HepG2 (cell line): ENCODE data around the gene NCBP3. TPM values are rescaled to one million over a fixed set of nuclear protein-coding genes. Genes with fewer than 3 reads are reported as not detected.
A peak's percentile ranks its signal among the peaks of the same experiment; 100 is the strongest.

ENCODE experiments used
- AKNA ChIP-seq: sonication (generic); formaldehyde crosslinking; IDR thresholded peaks from 2 replicates; pipeline ENCODE4 v1.4.0; 2020; ENCODE audit warnings: missing genetic modification reagents, borderline replicate concordance
- ARNTL ChIP-seq: sonication (generic); formaldehyde crosslinking; IDR thresholded peaks from 2 replicates; pipeline ENCODE4 v1.4.0; 2020; ENCODE audit warnings: mild to moderate bottlenecking, missing genetic modification reagents
- CBX1 ChIP-seq: IDR thresholded peaks from one replicate; pipeline ENCODE4 v1.6.1; 2016; ENCODE audit warnings: antibody characterized with exemption, low read depth
- CREM ChIP-seq, 2 experiments: sonication (generic) in 1 of 2; formaldehyde crosslinking in 1 of 2; IDR thresholded peaks; 2 replicates each; pipeline versions ENCODE4 v1.4.0 to v1.6.1; 2016 to 2020; ENCODE audit warnings: antibody characterized with exemption in 1 of 2, mild to moderate bottlenecking in 1 of 2, missing genetic modification reagents in 1 of 2
- FOSL2 ChIP-seq: sonication (generic); formaldehyde crosslinking; IDR thresholded peaks from 2 replicates; pipeline ENCODE4 v1.4.0; 2020; ENCODE audit warnings: missing genetic modification reagents
- FOXJ3 ChIP-seq: sonication (generic); formaldehyde crosslinking; IDR thresholded peaks from 2 replicates; pipeline ENCODE4 v1.4.0; 2020; ENCODE audit warnings: missing genetic modification reagents, mild to moderate bottlenecking, borderline replicate concordance
- FOXK1 ChIP-seq: sonication (generic); formaldehyde crosslinking; IDR thresholded peaks from 2 replicates; pipeline ENCODE4 v1.4.0; 2020; ENCODE audit warnings: low read depth, missing genetic modification reagents, borderline replicate concordance
- HDAC6 ChIP-seq: fragments of 200-600 bp; sonication (generic); IDR thresholded peaks from 2 replicates; pipeline ENCODE4 v1.7.0; 2017; ENCODE audit warnings: mild to moderate bottlenecking, antibody characterized with exemption, low read length, low read depth
- IKZF5 ChIP-seq: IDR thresholded peaks from 2 replicates; pipeline ENCODE4 v1.6.1; 2018; ENCODE audit warnings: missing genetic modification reagents, mild to moderate bottlenecking, missing compliant biosample characterization
- MEF2D ChIP-seq: sonication (generic); formaldehyde crosslinking; IDR thresholded peaks from 2 replicates; pipeline ENCODE4 v1.5.1; 2020; ENCODE audit warnings: mild to moderate bottlenecking, missing genetic modification reagents
- NR2F6 ChIP-seq, 2 experiments: IDR thresholded peaks; 2 replicates each; pipeline ENCODE4 v1.6.1; 2016; ENCODE audit warnings: antibody characterized with exemption in 1 of 2, mild to moderate bottlenecking in 1 of 2
- RXRA ChIP-seq: sonication (generic); formaldehyde crosslinking; IDR thresholded peaks from 2 replicates; pipeline ENCODE4 v1.5.1; 2020; ENCODE audit warnings: missing genetic modification reagents
- SALL2 ChIP-seq: sonication (generic); formaldehyde crosslinking; IDR thresholded peaks from 2 replicates; pipeline ENCODE4 v1.8.1; 2023; ENCODE audit warnings: mild to moderate bottlenecking, missing genetic modification reagents, inconsistent platforms
- SOX5 ChIP-seq: IDR thresholded peaks from 2 replicates; pipeline ENCODE4 v1.6.1; 2016; ENCODE audit warnings: borderline replicate concordance
- STAT5B ChIP-seq: sonication (generic); formaldehyde crosslinking; IDR thresholded peaks from 2 replicates; pipeline ENCODE4 v1.4.0; 2020; ENCODE audit warnings: missing genetic modification reagents
- THYN1 ChIP-seq: sonication (generic); formaldehyde crosslinking; IDR thresholded peaks from 2 replicates; pipeline ENCODE4 v1.8.1; 2023; ENCODE audit warnings: low read depth, mild to moderate bottlenecking, moderate library complexity, missing genetic modification reagents, borderline replicate concordance
- ZBTB38 ChIP-seq: sonication (generic); formaldehyde crosslinking; IDR thresholded peaks from 2 replicates; pipeline ENCODE4 v1.5.1; 2020; ENCODE audit warnings: mild to moderate bottlenecking, missing genetic modification reagents
- ZMYM4 ChIP-seq: sonication (generic); formaldehyde crosslinking; IDR thresholded peaks from 2 replicates; pipeline ENCODE4 v1.8.1; 2023; ENCODE audit warnings: mild to moderate bottlenecking, missing genetic modification reagents
- ZNF3 ChIP-seq: IDR thresholded peaks from 2 replicates; pipeline ENCODE4 v1.7.0; 2017; ENCODE audit warnings: inconsistent platforms
- ZNF605 ChIP-seq: sonication (generic); formaldehyde crosslinking; IDR thresholded peaks from 2 replicates; pipeline ENCODE4 v1.8.0; 2022; ENCODE audit warnings: mild to moderate bottlenecking, missing genetic modification reagents
- ZSCAN21 ChIP-seq: sonication (generic); formaldehyde crosslinking; IDR thresholded peaks from 2 replicates; pipeline ENCODE4 v1.8.0; 2022; ENCODE audit warnings: mild to moderate bottlenecking, missing genetic modification reagents, moderate library complexity, borderline replicate concordance
- ZXDC ChIP-seq: sonication (generic); formaldehyde crosslinking; IDR thresholded peaks from 2 replicates; pipeline ENCODE4 v1.5.0; 2020; ENCODE audit warnings: mild to moderate bottlenecking, missing genetic modification reagents
- polyA plus RNA-seq, 8 experiments: library from polyadenylated mRNA; depleted of rRNA in 3 of 8; stranded (reverse) in 7 of 8; unstranded in 1 of 8; fragments of >200 nt; fragmentation: Illumina TruSeq in 4 of 8; extraction: Trizol in 4 of 8; gene quantifications; 2 replicates each; pipeline versions ENCODE4 v1.2.1 to v1.2.3, GENCODE V29; 2011 to 2016; ENCODE audit warnings: low read depth in 4 of 8, missing spikeins in 1 of 8, mixed read lengths in 1 of 8; ENCODE audit not compliant: insufficient read depth in 1 of 8
- total RNA-seq, 5 experiments: library from RNA; depleted of rRNA; stranded (reverse); fragments of >200 nt; fragmentation: Illumina TruSeq; extraction: Trizol; gene quantifications; 2 replicates each; pipeline ENCODE4 v1.2.3, GENCODE V29; 2016; ENCODE audit warnings: low read depth in 1 of 5

The NCBP3 gene
- total and polyA plus RNA-seq, 2 of the 13 experiments (the other 11 are each of a cell fraction or from before 2014, with no cell fraction given) = 19.5 to 24.8 TPM

- TF ChIP-seq AKNA (CRISPR knock-in tag) (no peak), ZXDC (CRISPR knock-in tag) (peak; percentile 14; the same call in 1 of the 2 replicates), RXRA (CRISPR knock-in tag) (peak; percentile 61; the same call in 1 of the 2 replicates), ZBTB38 (peak; percentile 93), ARNTL (CRISPR knock-in tag) (peak; percentile 50; the same call in 1 of the 2 replicates), ZSCAN21 (CRISPR knock-in tag) (no peak), IKZF5 (CRISPR knock-in tag) (peak; percentile 43; the same call in 1 of the 2 replicates), FOXK1 (CRISPR knock-in tag) (peak; percentile 58; the same call in 1 of the 2 replicates), ZMYM4 (CRISPR knock-in tag) (peak; percentile 49; the same call in 1 of the 2 replicates), STAT5B (no peak), SALL2 (CRISPR knock-in tag) (no peak), NR2F6 (IDR thresholded peaks at IDR 0.05) (peak; percentile 87), NR2F6 (CRISPR knock-in tag; IDR thresholded peaks at IDR 0.05) (peak; percentile 80), FOXJ3 (CRISPR knock-in tag) (peak; percentile 80; the same call in 1 of the 2 replicates), THYN1 (CRISPR knock-in tag) (no peak), ZNF605 (CRISPR knock-in tag) (no peak), FOSL2 (CRISPR knock-in tag) (peak; percentile 18; the same call in 1 of the 2 replicates), CBX1 (no peak), MEF2D (no peak), CREM (IDR thresholded peaks at IDR 0.05) (peak; percentile 44; the same call in 1 of the 2 replicates), CREM (CRISPR knock-in tag; IDR thresholded peaks at IDR 0.05) (no peak), HDAC6 (no peak), ZNF3 (CRISPR knock-in tag) (no peak), SOX5 (CRISPR knock-in tag) (no peak)
These were observed 50.5 kb downstream of the NCBP3 start (continued) for GRCh38 chr17:3795390-3796102.
